BJ (cell line): ENCODE measurements around the gene KIF12. TPM values are rescaled to one million over a fixed set of nuclear protein-coding genes. Genes with fewer than 3 reads are reported as not detected.

Experiments used
- CTCF ChIA-PET: fragments of 350-600 bp; formaldehyde crosslinking; extraction: SDS; loops from one replicate; lab custom pipeline; 2021; ENCODE audit warnings: antibody characterized with exemption, inconsistent platforms; lab: Yijun Ruan, JAX
- POLR2A ChIA-PET: fragments of 300-600 bp; sonication (Branson Sonifier 250); formaldehyde crosslinking; extraction: SDS; loops from one replicate; lab custom pipeline; 2021; ENCODE audit warnings: antibody characterized with exemption; lab: Charles Lee
- DNase-seq: peaks from one replicate; pipeline ENCODE4 v3.0.0-alpha.2; 2011; ENCODE audit warnings: low read depth
- H3K27me3 ChIP-seq: 2 replicates; pipeline ENCODE4 v1.6.0; 2011; ENCODE audit warnings: low read length; ENCODE audit not compliant: control insufficient read depth, insufficient read depth
- H3K36me3 ChIP-seq: 2 replicates; pipeline ENCODE4 v1.5.1; 2011; ENCODE audit warnings: low read length; ENCODE audit not compliant: control insufficient read depth, insufficient read depth
- H3K4me3 ChIP-seq: 2 replicates; pipeline ENCODE4 v1.5.1; 2011; ENCODE audit warnings: low read depth, mild to moderate bottlenecking, control low read depth, low read length
- CTCF ChIP-seq: IDR thresholded peaks from 2 replicates; pipeline ENCODE4 v1.5.1; 2011; ENCODE audit warnings: low read depth, mild to moderate bottlenecking, control low read depth, inconsistent platforms, low read length, moderate library complexity; ENCODE audit not compliant: insufficient read depth
- polyA plus RNA-seq: library from polyadenylated mRNA; depleted of rRNA; stranded (reverse); fragments of >200 nt; gene quantifications from 2 replicates; pipeline ENCODE4 v1.2.3, GENCODE V29; 2011

KIF12 gene
- polyA plus RNA-seq, 1 experiment, result 0.07 TPM

- ChIA-PET CTCF (interaction anchor here (1.0 to 6.1 kb wide), 6 partner anchors 14 to 150 kb away, joined by 3 to 50 read pairs (median 4); partner anchors contain the start of genes COL27A1 and KIF12), POLR2A (no interaction called here)
- no peak for TF ChIP-seq CTCF
- no peak for DNase-seq
- Histone ChIP-seq H3K4me3 (no peak overlapping the region), H3K27me3 (peaks cover 36% of the 10 kb centered on the region), H3K36me3 (no peaks in the 10 kb centered on the region)
Measured at GRCh38 chr9:114140850-114141249, 41.8 kb upstream of the KIF12 start.

- Histone ChIP-seq H3K4me3 (no peak overlapping the region), H3K36me3 (no peaks in the 10 kb centered on the region), H3K27me3 (peaks cover 35% of the 10 kb centered on the region)
- no peak for TF ChIP-seq CTCF
- no peak for DNase-seq
- ChIA-PET POLR2A (no interaction called here), CTCF (interaction anchor here (1.0 to 6.1 kb wide), 8 partner anchors 11 to 151 kb away, joined by 3 to 50 read pairs (median 4); partner anchors contain the start of genes COL27A1 and KIF12)
Measured at GRCh38 chr9:114140401-114140800, 41.3 kb upstream of the KIF12 start.

- no peak for TF ChIP-seq CTCF
- Histone ChIP-seq H3K36me3 (no peaks in the 10 kb centered on the region), H3K27me3 (peaks cover 33% of the 10 kb centered on the region), H3K4me3 (no peak overlapping the region)
- POLR2A ChIA-PET, result interaction anchor here (0.6 kb wide), 1 partner anchor 165 kb away, joined by 3 read pairs; no protein-coding TSS in a partner anchor
- DNase-seq, result no peak
- CTCF ChIA-PET, result interaction anchor here (0.6 to 1.9 kb wide), 5 partner anchors 12 to 159 kb away, joined by 3 to 6 read pairs (median 3); partner anchors contain the start of gene COL27A1
Measured at GRCh38 chr9:114139071-114139470, 40.0 kb upstream of the KIF12 start.

GRCh38 chr9:114138552-114138971 is 39.5 kb upstream of the KIF12 start:
- TF ChIP-seq CTCF, result no peak
- no peaks in the 10 kb centered on the region for H3K36me3 ChIP-seq
- DNase-seq, result no peak
- H3K4me3 ChIP-seq, result no peak overlapping the region
- CTCF ChIA-PET, result interaction anchor here (1.0 to 1.9 kb wide), 2 partner anchors 15 to 152 kb away, joined by 3 to 6 read pairs; no protein-coding TSS in a partner anchor
- POLR2A ChIA-PET, result interaction anchor here (0.6 kb wide), 1 partner anchor 166 kb away, joined by 3 read pairs; no protein-coding TSS in a partner anchor
- H3K27me3 ChIP-seq, result peaks cover 33% of the 10 kb centered on the region

- Histone ChIP-seq H3K27me3 (peaks cover 35% of the 10 kb centered on the region), H3K4me3 (no peak overlapping the region), H3K36me3 (no peaks in the 10 kb centered on the region)
- no peak for TF ChIP-seq CTCF
- CTCF ChIA-PET, result interaction anchor here (1.0 to 1.9 kb wide), 2 partner anchors 16 to 153 kb away, joined by 3 to 6 read pairs; no protein-coding TSS in a partner anchor
- DNase-seq, result no peak
- POLR2A ChIA-PET, result no interaction called here
Measured at GRCh38 chr9:114137831-114138230, 38.7 kb upstream of the KIF12 start.
